Tongue (tissue), 2 donors: Measurements from ENCODE around the gene PRSS50. TPM values are rescaled to one million over a fixed set of nuclear protein-coding genes. Genes with fewer than 3 reads are reported as not detected.
"Not testable (repeated sequence)": the region's sequence is repeated elsewhere in the genome, so short reads cannot be mapped to it uniquely, and the experiment has no call there.

Experiments used
- DNase-seq: peaks from one replicate; pipeline ENCODE4 v3.0.0-alpha.2; 2015
- total RNA-seq: library from RNA; depleted of rRNA; stranded (reverse); fragments of >200 nt; gene quantifications from one replicate; pipeline ENCODE4 v1.2.3, GENCODE V29; 2014

PRSS50 gene
- total RNA-seq, 1 donor from 2014 or later, result not detected

GRCh38 chr3:46708401-46709156, 9.1 kb downstream of the PRSS50 start:
- no peak for DNase-seq

- DNase-seq, result no peak
Observed at GRCh38 chr3:46707601-46708011, 10.1 kb downstream of the PRSS50 start.

GRCh38 chr3:46706771-46707582, 10.7 kb downstream of the PRSS50 start:
- DNase-seq, result no peak

- DNase-seq, result no peak
Observed at GRCh38 chr3:46705751-46706552, 11.7 kb downstream of the PRSS50 start.

DNA sequence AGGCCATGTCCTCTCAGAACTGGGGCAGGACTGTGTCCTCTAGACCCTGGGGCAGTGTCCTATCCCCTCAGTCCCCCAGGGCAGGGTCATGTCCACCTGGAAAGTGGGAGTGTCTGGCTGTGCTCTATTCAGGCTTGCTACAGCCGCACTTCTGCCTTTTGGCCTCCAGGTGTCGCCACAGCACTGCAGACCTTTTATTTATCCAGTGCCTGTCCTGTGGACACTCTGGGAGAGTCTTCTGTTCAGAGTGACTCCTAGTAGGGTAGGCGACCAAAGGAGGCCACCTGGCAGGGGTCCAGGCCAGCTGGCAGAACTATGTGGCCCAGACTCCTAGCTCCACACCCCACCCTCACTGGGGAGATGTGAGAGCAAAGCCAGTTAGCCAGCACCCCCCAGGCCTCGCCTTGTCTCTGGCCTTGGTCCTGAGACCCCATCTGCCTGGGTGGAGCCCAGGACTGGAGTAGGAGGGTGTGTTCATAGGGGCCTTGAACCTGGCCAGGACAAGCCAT, 12.6 kb downstream of the PRSS50 start:
- peak; percentile 87 for DNase-seq

DNA sequence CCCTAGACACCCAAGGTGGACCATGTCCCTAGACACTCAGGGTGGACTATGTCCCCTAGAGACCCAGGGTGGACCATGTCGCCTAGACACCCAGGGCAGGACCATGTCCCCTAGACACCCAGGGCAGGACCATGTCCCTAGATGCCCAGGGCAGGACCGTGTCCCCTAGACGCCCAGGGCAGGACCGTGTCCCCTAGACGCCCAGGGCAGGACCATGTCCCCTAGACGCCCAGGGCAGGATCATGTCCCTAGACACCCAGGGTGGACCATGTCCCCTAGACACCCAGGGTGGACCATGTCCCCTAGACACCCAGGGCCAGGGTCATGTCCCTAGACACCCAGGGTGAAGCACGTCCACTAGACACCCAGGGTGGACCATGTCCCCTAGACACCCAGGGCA, 13.3 kb downstream of the PRSS50 start:
- not testable (repeated sequence) for DNase-seq

DNA sequence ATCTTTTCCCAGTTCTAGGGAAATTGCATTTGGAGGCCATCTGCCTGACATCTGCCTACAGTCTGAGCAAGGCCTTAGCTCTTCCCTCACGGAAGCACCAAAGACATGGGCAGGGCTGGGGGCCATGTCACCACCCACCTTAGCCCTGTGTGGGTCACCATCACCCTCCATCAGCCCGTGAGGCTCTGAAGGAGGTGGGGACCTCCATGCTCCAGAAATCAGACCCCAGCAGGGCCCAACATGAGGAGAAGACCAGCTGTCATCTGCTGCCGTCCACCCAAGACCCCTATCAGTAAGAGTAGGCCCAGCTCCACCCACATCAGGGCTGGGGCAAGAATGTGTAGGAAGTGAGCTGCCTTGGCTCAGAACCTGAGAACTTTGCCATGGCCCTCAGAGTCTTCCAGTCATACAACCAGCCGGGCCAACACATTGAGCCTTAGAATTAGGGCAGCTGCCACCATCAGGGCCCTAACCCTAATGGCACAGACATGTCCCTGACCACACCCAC, 14.6 kb downstream of the PRSS50 start:
- no peak for DNase-seq

GRCh38 chr3:46702246-46703012, 15.2 kb downstream of the PRSS50 start:
- no peak for DNase-seq

DNA sequence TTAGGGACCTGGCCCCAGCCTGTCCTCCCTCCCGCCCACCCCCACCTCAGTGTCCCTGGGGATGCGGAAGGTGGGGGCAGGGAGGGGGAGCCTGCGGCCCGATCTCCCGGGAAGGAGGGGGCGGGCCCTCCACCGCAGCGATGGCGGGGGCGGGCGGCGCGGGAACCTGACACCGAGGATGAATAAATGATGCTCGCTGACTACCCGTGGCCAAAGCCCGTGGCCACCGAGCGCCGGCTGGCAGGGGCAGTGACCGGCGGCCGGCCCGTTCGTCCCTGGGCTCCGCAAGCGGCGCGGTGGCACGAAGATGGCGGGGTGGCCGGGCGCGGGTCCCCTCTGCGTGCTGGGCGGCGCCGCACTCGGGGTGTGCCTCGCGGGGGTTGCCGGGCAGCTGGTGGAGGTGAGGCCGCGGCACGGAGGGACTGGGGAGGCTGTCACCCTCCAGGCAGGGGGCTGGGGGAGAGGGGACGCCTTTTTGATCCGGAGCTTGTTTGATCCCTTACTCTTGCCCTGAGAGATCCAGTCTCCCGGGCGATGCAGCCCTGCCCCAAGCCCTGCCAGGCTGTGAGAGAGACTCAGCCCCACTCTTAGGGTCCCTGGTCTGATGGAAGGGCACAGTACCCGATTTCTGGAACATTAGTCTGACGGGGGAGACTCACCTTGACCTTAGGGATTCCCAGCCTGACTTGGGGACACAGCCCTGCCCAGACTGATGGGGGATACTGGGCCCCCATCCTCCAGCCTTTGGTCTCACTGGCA, 16.3 kb downstream of the PRSS50 start, which contains the start of gene TMIE:
Gene TMIE, plus strand, starts transcription at position 212 of the 759 bp plus-strand sequence. Its CDS starts 96 bp downstream, at position 308.
- no peak for DNase-seq

DNA sequence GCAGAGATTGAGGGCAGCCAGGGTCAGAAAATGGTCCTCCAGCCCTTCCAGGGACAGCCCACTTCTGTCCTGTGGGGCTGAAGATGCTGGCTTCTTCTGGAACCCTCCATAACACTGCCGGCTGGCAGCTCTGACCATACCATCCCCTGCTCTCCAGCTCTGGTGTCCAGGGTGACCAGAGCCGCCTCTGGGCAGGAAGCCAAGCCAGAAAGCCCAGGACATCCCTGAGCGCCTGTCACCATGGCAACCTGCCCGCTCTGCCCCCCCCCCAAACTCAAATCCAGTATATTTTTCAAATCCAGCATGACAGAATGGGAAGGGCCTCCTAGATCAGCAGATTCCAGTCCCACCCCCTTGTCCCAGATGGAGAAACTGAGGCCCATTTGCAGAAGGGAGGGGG, 16.9 kb downstream of the PRSS50 start:
- peak; percentile 53 for DNase-seq

DNA sequence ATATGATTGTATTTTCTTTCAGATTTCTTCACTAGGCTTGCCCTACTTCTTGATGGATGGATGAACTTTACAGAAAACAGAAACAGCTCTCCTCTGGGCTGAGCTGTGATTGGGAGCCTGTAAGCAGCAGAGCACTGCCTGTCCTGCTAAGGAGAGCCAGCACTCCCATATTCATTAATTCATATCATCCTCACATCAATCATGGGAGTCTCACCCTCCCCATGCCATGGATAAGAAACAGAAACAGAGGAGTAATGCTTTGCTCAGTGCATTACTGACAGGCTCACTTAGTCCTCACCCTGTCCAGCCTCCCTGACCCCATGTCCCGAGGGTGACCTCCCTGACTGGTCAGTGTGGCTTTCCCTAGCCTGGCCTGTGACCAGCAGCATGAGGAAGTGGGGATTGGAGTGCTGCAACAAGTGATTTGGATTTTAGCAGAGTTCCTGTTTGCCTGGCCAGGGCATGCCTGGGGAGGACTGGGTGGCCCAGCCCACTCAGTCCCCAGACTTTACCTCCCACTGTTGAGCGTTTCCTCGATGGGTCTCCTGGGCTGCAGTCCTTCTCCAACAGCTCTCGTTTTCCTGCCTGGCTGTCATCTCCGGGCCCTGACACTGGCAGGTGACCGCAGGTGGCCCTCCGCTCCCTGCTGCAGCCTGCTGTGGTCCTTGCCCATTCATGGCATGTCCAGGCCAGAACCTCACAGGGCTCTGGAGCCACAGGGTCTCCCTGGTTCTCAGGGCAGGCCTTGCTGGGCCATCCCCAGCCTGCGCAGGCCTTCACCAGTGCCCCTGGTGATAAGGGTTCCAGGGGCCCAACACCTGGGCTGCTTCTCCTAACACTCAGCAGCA, 17.8 kb downstream of the PRSS50 start:
- DNase-seq, result no peak

DNA sequence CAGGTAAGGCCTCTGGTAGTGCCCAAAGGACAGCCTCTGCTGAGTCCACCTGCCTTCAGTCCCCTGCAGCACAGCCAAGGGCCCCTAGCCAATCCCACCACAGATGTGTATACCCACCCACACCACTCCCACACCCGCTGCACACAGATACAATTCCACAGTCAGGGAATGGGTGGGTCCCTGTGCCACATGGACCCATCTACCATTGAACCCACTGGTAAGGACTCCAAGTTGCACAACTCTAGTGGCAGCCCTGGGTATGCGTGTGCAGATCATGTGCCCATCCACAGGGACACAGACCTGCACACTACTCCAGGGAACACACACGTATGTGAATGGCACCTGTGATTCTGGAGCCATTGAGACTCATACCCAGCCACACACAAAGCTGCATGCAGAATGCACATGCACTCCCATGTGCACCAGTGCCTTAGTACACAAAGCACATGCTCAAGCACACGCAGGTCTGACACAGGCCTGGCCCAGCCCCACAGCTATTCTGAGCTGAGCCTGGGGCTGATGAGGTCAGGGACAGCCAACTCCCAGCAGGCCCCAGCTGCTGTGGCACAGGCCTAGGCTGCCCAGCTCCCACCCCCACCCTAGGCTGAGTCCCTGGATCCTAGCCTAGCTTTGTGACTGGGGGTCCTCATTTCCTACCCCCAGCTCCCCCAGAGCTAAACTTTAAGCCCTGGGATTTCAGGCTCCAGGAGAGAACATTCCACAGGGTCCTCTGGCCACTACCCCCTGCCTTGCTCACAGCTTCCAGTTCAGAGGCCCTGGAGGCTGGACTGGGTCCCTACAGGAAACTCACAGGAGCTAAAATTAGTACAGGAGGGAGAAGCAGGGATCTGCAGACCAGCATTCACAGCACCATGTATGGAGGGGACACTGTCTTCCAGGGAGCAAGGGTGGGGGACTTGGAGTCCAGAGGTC, 21.4 kb downstream of the PRSS50 start:
- peak; percentile 72 for DNase-seq

- peak; percentile 75 for DNase-seq
Observed at GRCh38 chr3:46695177-46695961, 22.3 kb downstream of the PRSS50 start.

GRCh38 chr3:46694520-46694919, 23.1 kb downstream of the PRSS50 start:
- no peak for DNase-seq

DNA sequence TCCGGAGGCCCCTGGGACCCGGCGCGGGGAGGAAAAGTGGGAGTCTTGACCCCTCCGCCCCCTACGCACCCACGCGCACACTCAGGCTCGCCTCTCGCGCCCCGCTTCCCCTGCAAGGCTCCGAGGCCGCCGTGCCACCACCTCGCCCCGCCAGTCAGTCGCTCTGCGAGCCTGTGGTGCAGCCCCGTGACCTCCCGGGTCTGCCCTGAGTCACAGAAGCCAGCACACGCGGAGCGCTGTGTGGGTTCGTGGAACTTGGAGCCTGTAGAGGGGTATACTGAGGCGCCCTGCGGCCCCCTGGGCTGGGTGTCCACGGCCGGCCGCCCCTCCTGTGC, 23.8 kb downstream of the PRSS50 start:
- DNase-seq, result no peak

GRCh38 chr3:46693038-46693891, 24.4 kb downstream of the PRSS50 start, which contains the start of gene ALS2CL:
Gene ALS2CL (minus strand): TSS chr3:46693679. CDS start chr3:46689440, 4,239 bp downstream.
- DNase-seq, result peak; percentile 55
